IMR-90 (cell line): ENCODE data around the gene CERKL. TPM values are rescaled to one million over a fixed set of nuclear protein-coding genes. Genes with fewer than 3 reads are reported as not detected.

Source experiments
- ATAC-seq: fragments of 200-7000 bp; cut with Tn5 transposase; 2 replicates; pipeline ENCODE4 v1.9.1; 2020; ENCODE audit warnings: low read depth, mild to moderate bottlenecking, moderate library complexity
- BruUV-seq: library from RNA; stranded (reverse); fragments of 400-500 nt; replicated peaks from 2 replicates; lab custom pipeline; 2021; lab: Mats Ljungman, UMichigan
- CTCF ChIA-PET: fragments of 300-600 bp; formaldehyde crosslinking; extraction: SDS; loops from one replicate; lab custom pipeline; 2021; ENCODE audit warnings: antibody characterized with exemption; lab: Yijun Ruan, JAX
- POLR2A ChIA-PET: fragments of 300-600 bp; sonication (Branson Sonifier 250); formaldehyde crosslinking; loops from one replicate; lab custom pipeline; 2022; ENCODE audit warnings: antibody characterized with exemption; ENCODE audit not compliant: unreplicated experiment; lab: Charles Lee
- DNase-seq: peaks from one replicate; pipeline ENCODE4 v3.0.0; 2013
- H2AFZ ChIP-seq: replicated peaks from 2 replicates; pipeline ENCODE3; 2013; ENCODE audit warnings: low read length, mild to moderate bottlenecking; ENCODE audit not compliant: poor library complexity
- H2AK5ac ChIP-seq: 2 replicates; pipeline ENCODE4 v1.6.1; 2013; ENCODE audit warnings: low read depth, low read length, inconsistent platforms
- H2AK9ac ChIP-seq: replicated peaks from 2 replicates; pipeline ENCODE3; 2013; ENCODE audit warnings: mild to moderate bottlenecking, low read depth, low read length, moderate library complexity; ENCODE audit not compliant: poor library complexity
- H2BK120ac ChIP-seq: 2 replicates; pipeline ENCODE4 v1.6.1; 2013; ENCODE audit warnings: low read depth, low read length, inconsistent platforms
- H2BK15ac ChIP-seq: 3 replicates; pipeline ENCODE4 v1.6.1; 2013; ENCODE audit warnings: low read depth, low read length, inconsistent platforms
- H2BK20ac ChIP-seq: 2 replicates; pipeline ENCODE4 v1.6.1; 2013; ENCODE audit warnings: low read depth, mild to moderate bottlenecking, inconsistent platforms, low read length, moderate library complexity
- H2BK5ac ChIP-seq: 2 replicates; pipeline ENCODE4 v1.6.1; 2013; ENCODE audit warnings: mild to moderate bottlenecking, low read depth, low read length, inconsistent platforms; ENCODE audit not compliant: poor library complexity, severe bottlenecking
- H3K14ac ChIP-seq: replicated peaks from 2 replicates; pipeline ENCODE4 v1.6.1; 2013; ENCODE audit warnings: low read depth, low read length, inconsistent platforms
- H3K18ac ChIP-seq: 2 replicates; pipeline ENCODE4 v1.6.1; 2013; ENCODE audit warnings: low read depth, low read length, control low read depth
- H3K23ac ChIP-seq: 2 replicates; pipeline ENCODE4 v1.6.1; 2013; ENCODE audit warnings: low read depth, low read length, inconsistent platforms
- H3K27ac ChIP-seq: 2 replicates; pipeline ENCODE4 v1.5.1; 2013; ENCODE audit warnings: mild to moderate bottlenecking, control low read depth, low read length; ENCODE audit not compliant: insufficient read depth
- H3K27me3 ChIP-seq: 2 replicates; pipeline ENCODE4 v1.6.1; 2013; ENCODE audit warnings: low read length; ENCODE audit not compliant: control insufficient read depth, insufficient read depth
- H3K36me3 ChIP-seq: 2 replicates; pipeline ENCODE4 v1.6.1; 2013; ENCODE audit warnings: low read length, mixed read lengths; ENCODE audit not compliant: control insufficient read depth, insufficient read depth
- H3K4ac ChIP-seq: 2 replicates; pipeline ENCODE4 v1.6.1; 2013; ENCODE audit warnings: low read depth, low read length, inconsistent platforms
- H3K4me1 ChIP-seq: 2 replicates; pipeline ENCODE4 v1.6.1; 2013; ENCODE audit warnings: low read length, mixed read lengths; ENCODE audit not compliant: control insufficient read depth, insufficient read depth
- H3K4me2 ChIP-seq: 2 replicates; pipeline ENCODE4 v1.6.1; 2013; ENCODE audit warnings: low read depth, mild to moderate bottlenecking, control low read depth, low read length, moderate library complexity
- H3K4me3 ChIP-seq: 2 replicates; pipeline ENCODE4 v1.5.1; 2013; ENCODE audit warnings: low read depth, mild to moderate bottlenecking, control low read depth, low read length, moderate library complexity; ENCODE audit not compliant: insufficient read depth
- H3K56ac ChIP-seq: 2 replicates; pipeline ENCODE4 v1.6.1; 2013; ENCODE audit warnings: low read length, inconsistent platforms; ENCODE audit not compliant: insufficient read depth; ENCODE audit errors: extremely low read depth
- H3K79me1 ChIP-seq, 2 experiments: 2 replicates each; pipeline ENCODE4 v1.6.1; 2013; ENCODE audit warnings: low read length in 2 of 2, inconsistent platforms in 1 of 2, low read depth in 1 of 2
- H3K9ac ChIP-seq: 2 replicates; pipeline ENCODE4 v1.6.1; 2013; ENCODE audit warnings: low read depth, low read length, control low read depth
- H3K9me1 ChIP-seq: 2 replicates; pipeline ENCODE4 v1.6.1; 2013; ENCODE audit warnings: low read length, inconsistent platforms; ENCODE audit not compliant: insufficient read depth
- H3K9me3 ChIP-seq: 2 replicates; pipeline ENCODE4 v1.6.1; 2013; ENCODE audit warnings: low read length; ENCODE audit not compliant: control insufficient read depth, insufficient read depth
- H4K20me1 ChIP-seq: 2 replicates; pipeline ENCODE4 v1.6.1; 2013; ENCODE audit warnings: low read length, inconsistent platforms; ENCODE audit not compliant: insufficient read depth
- H4K5ac ChIP-seq: 2 replicates; pipeline ENCODE4 v1.6.1; 2013; ENCODE audit warnings: mild to moderate bottlenecking, low read depth, low read length, control low read depth
- H4K8ac ChIP-seq, 2 experiments: 2 replicates each; pipeline ENCODE4 v1.6.1; 2013; ENCODE audit warnings: low read depth in 2 of 2, low read length in 2 of 2, control low read depth in 1 of 2, inconsistent platforms in 1 of 2
- H4K91ac ChIP-seq: 2 replicates; pipeline ENCODE4 v1.6.1; 2013; ENCODE audit warnings: low read depth, low read length, inconsistent platforms; ENCODE audit not compliant: insufficient read depth
- CTCF ChIP-seq: conservative IDR thresholded peaks from 2 replicates; pipeline ENCODE4 v1.5.1; 2012; ENCODE audit warnings: mild to moderate bottlenecking, low read depth, low read length, improper control_type of control experiment
- FOS ChIP-seq: fragments of 150-350 bp; IDR thresholded peaks from 2 replicates; pipeline ENCODE4 v1.6.1; 2016; ENCODE audit warnings: low read depth, low read length
- MAFK ChIP-seq: IDR thresholded peaks from 2 replicates; pipeline ENCODE4 v1.6.1; 2012; ENCODE audit warnings: low read depth, low read length, improper control_type of control experiment
- WGBS, 2 experiments: methylation state at CpG; one replicate each; pipeline versions ENCODE4 v1.1.5 to v1.1.7; 2013; ENCODE audit warnings: missing lambda C conversion rate in 2 of 2; ENCODE audit not compliant: insufficient read length in 1 of 2; ENCODE audit errors: extremely low coverage in 2 of 2; 5-methylcytosine and 5-hydroxymethylcytosine counted together
- dilution Hi-C: fragments of 300-500 bp; cut with HindIII; formaldehyde crosslinking; loops from one replicate; pipeline ENCODE4 v1.14.3; 2018; ENCODE audit warnings: low sequenced_read_pairs; ENCODE audit not compliant: unreplicated experiment
- in situ Hi-C: fragments of 300-500 bp; cut with MboI; formaldehyde crosslinking; loops from 3 replicates; pipeline ENCODE4 v1.14.3; 2019; ENCODE audit warnings: low sequenced_read_pairs, inconsistent platforms, mixed read lengths
- intact Hi-C: fragments of 100-400 bp; cut with micrococcal nuclease; formaldehyde crosslinking; loops from 2 replicates; pipeline ENCODE4 v1.10.0; 2022
- polyA plus RNA-seq, 3 experiments: library from polyadenylated mRNA; depleted of rRNA; stranded (reverse); fragments of >200 nt; gene quantifications; 2 replicates each; pipeline ENCODE4 v1.2.3, GENCODE V29; 2012; ENCODE audit warnings: low replicate concordance in 1 of 3
- total RNA-seq: library from RNA; depleted of rRNA; stranded (reverse); fragments of >200 nt; gene quantifications from 2 replicates; pipeline ENCODE4 v1.2.3, GENCODE V29; 2012

The CERKL gene
- total and polyA plus RNA-seq, 2 of the 4 experiments (the other 2 are of a cell fraction): under 0.01 TPM; not detected in 1

DNA sequence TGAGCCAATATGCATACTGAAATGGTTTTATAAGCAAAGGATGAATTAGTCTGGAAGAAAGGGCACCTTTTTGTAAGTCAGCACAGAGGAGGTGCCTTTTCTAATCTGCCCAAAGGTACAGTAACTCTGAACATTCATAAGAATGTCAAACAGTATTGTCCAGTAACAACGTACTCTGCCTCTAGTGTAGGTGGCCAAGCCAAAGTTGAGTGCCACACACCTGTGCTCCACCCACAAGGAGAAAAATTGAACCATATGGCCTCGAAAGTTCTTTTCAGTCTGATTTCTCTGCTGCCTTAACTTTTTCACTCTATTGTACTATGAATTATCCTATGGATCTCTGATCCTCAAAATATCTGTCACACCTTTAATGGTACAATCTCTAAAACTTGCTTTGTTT lies 86.8 kb downstream of the CERKL start:
- Histone ChIP-seq H3K4me2 (no peak overlapping the region), H3K79me1 (no peaks in the 10 kb centered on the region), H3K9me3 (no peaks in the 10 kb centered on the region), H3K9me1 (no peaks in the 10 kb centered on the region), H4K20me1 (no peaks in the 10 kb centered on the region), H3K27me3 (no peaks in the 10 kb centered on the region; the same call in none of the 2 replicates), H2AFZ (no peak overlapping the region), H2BK120ac (no peak overlapping the region), H3K4ac (no peak overlapping the region), H3K18ac (no peak overlapping the region), H3K9ac (no peak overlapping the region), H2AK5ac (no peak overlapping the region), H4K8ac (no peak overlapping the region), H3K56ac (no peak overlapping the region), H2BK5ac (no peak overlapping the region), H3K23ac (no peak overlapping the region), H2BK20ac (no peak overlapping the region), H3K27ac (no peak overlapping the region), H3K4me1 (no peaks in the 10 kb centered on the region), H2BK15ac (no peak overlapping the region), H3K14ac (no peak overlapping the region), H2AK9ac (no peak overlapping the region), H3K36me3 (no peaks in the 10 kb centered on the region), H4K91ac (no peak overlapping the region), H4K5ac (no peak overlapping the region), H3K4me3 (no peak overlapping the region)
- ATAC-seq (no peak), DNase-seq (no peak)
- intact Hi-C loops (no loop called here), in situ Hi-C loops (no loop called here), dilution Hi-C loops (no loop called here)
- no TSS peak for BruUV-seq
- WGBS, 2 experiments: no CpG with 5 or more reads among the region's 2 CpGs
- TF ChIP-seq CTCF: no peak
- no peak for TF ChIP-seq FOS
- no peak for TF ChIP-seq MAFK
- POLR2A ChIA-PET: no interaction called here
- CTCF ChIA-PET: interaction anchor here (1.1 kb wide), 1 partner anchor 465 kb away, joined by 5 read pairs; no protein-coding TSS in a partner anchor
